Measurements from ENCODE around the gene NAALADL2.

DNA sequence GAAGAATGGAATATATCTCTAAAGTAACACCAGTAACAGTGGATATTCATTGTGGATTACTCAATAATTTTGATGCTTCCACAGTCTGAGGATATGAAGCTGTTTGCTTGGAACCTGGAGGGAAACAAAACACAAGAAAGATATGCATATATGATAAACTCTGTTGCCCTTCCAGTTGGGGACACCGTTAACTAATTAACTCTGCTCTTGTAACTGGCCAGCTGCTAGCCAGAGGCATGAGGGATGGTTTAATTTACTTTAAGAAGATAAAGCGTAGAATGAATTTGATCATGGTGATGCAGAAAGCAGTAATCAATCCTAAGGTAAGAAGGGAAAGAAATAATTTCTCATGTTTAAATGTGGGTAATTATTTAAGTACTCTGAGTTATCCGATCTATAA lies 442.6 kb downstream of the NAALADL2 start:
- TF ChIP-seq POLR2A (IDR thresholded peaks at IDR 0.05; ENCODE audit: low read length) = no peak
- no peak for TF ChIP-seq GATA1 (IDR thresholded peaks at IDR 0.05; ENCODE audit: low read depth, low read length)

All from erythroblast (primary cell).